Uterus (tissue), 4 donors: ENCODE measurements around the gene GRPR. TPM values are rescaled to one million over a fixed set of nuclear protein-coding genes. Genes with fewer than 3 reads are reported as not detected.
A peak's percentile ranks its signal among the peaks of the same experiment; 100 is the strongest.

Experiments
- DNase-seq, 2 donors: peaks; one replicate each; pipeline ENCODE4 v3.0.0-alpha.2; 2019 to 2020
- H3K27ac ChIP-seq, 2 donors: fragments of 200-600 bp; sonication (generic); 1 replicate in 1 of 2; 2 replicates in 1 of 2; pipeline ENCODE4 v1.5.1; 2016 to 2018
- H3K27me3 ChIP-seq, 2 donors: fragments of 200-600 bp; sonication (generic); one replicate each; pipeline ENCODE4 v1.5.1; 2018 to 2019; ENCODE audit warnings: control low read depth in 1 of 2
- H3K36me3 ChIP-seq, 2 donors: fragments of 200-600 bp; sonication (generic); one replicate each; pipeline ENCODE4 v1.5.1; 2019; ENCODE audit warnings: control low read depth in 1 of 2
- H3K4me1 ChIP-seq, 2 donors: fragments of 200-600 bp; sonication (generic); one replicate each; pipeline ENCODE4 v1.5.1; 2018 to 2019; ENCODE audit warnings: control low read depth in 1 of 2
- H3K4me3 ChIP-seq, 2 donors: fragments of 200-600 bp; sonication (generic); 1 replicate in 1 of 2; 2 replicates in 1 of 2; pipeline ENCODE4 v1.5.1; 2018 to 2019; ENCODE audit warnings: mild to moderate bottlenecking in 1 of 2
- H3K9me3 ChIP-seq, 2 donors: fragments of 200-600 bp; sonication (generic); one replicate each; pipeline ENCODE4 v1.5.1; 2019; ENCODE audit warnings: control low read depth in 1 of 2
- CTCF ChIP-seq, 4 experiments: fragments of 200-600 bp in 2 of 4; fragments of 450-650 bp in 2 of 4; sonication (generic) in 2 of 4; IDR thresholded peaks; one replicate each; pipeline ENCODE4 v1.5.1; 2016 to 2019; ENCODE audit warnings: antibody characterized with exemption in 4 of 4, mild to moderate bottlenecking in 2 of 4, moderate library complexity in 1 of 4
- POLR2A ChIP-seq, 2 donors: fragments of 450-650 bp; IDR thresholded peaks; one replicate each; pipeline ENCODE4 v1.6.1; 2016; ENCODE audit warnings: antibody characterized with exemption in 2 of 2, mild to moderate bottlenecking in 1 of 2, moderate library complexity in 1 of 2
- intact Hi-C: fragments of 100-400 bp; cut with DNase I; formaldehyde crosslinking; loops from one replicate; pipeline ENCODE4 v1.15.1; 2023; ENCODE audit warnings: low total_unique reads
- total RNA-seq, 4 donors: library from RNA; depleted of rRNA in 3 of 4; stranded (reverse); fragments of >200 nt in 3 of 4; gene quantifications; one replicate each; pipeline versions ENCODE4 v1.1.0 to v1.2.4, GENCODE V29; 2014 to 2023
- donor health status: DM: yes; HTN: yes; CAD: no.

GRPR gene
- total RNA-seq, 4 donors from 2014 or later = 0.48 to 0.77 (median 0.67) TPM; not detected in 1

GRCh38 chrX:16103625-16104024 lies 19.7 kb upstream of the GRPR start:
- no peaks in the 10 kb centered on the region for H3K27me3 ChIP-seq
- no peak overlapping the region for H3K4me3 ChIP-seq
- H3K9me3 ChIP-seq = no peaks in the 10 kb centered on the region
- intact Hi-C loops = no loop called here
- TF ChIP-seq CTCF (IDR thresholded peaks at IDR 0.05) = no peak
- no peak for TF ChIP-seq POLR2A (IDR thresholded peaks at IDR 0.05)
- H3K27ac ChIP-seq = no peak overlapping the region
- no peaks in the 10 kb centered on the region for H3K36me3 ChIP-seq
- no peaks in the 10 kb centered on the region for H3K4me1 ChIP-seq
- DNase-seq = no peak

- no peaks in the 10 kb centered on the region for H3K9me3 ChIP-seq
- no peaks in the 10 kb centered on the region for H3K36me3 ChIP-seq
- TF ChIP-seq POLR2A (IDR thresholded peaks at IDR 0.05) (no peak), CTCF (IDR thresholded peaks at IDR 0.05) (no peak)
- intact Hi-C loops = no loop called here
- no peaks in the 10 kb centered on the region for H3K4me1 ChIP-seq
- DNase-seq = no peak
- H3K27ac ChIP-seq = no peak overlapping the region
- H3K4me3 ChIP-seq = no peak overlapping the region
- no peaks in the 10 kb centered on the region for H3K27me3 ChIP-seq
Observed at GRCh38 chrX:16112428-16112827, 10.9 kb upstream of the GRPR start.

GRCh38 chrX:16113978-16114565 lies 9.3 kb upstream of the GRPR start:
- Histone ChIP-seq H3K27ac (no peak overlapping the region), H3K4me3 (no peak overlapping the region), H3K9me3 (no peaks in the 10 kb centered on the region), H3K27me3 (no peaks in the 10 kb centered on the region), H3K36me3 (no peaks in the 10 kb centered on the region), H3K4me1 (no peaks in the 10 kb centered on the region)
- intact Hi-C loops = no loop called here
- TF ChIP-seq POLR2A (IDR thresholded peaks at IDR 0.05) (no peak), CTCF (IDR thresholded peaks at IDR 0.05) (no peak)
- DNase-seq = no peak

GRCh38 chrX:16114611-16115010 lies 8.8 kb upstream of the GRPR start:
- Histone ChIP-seq H3K4me1 (no peaks in the 10 kb centered on the region), H3K27ac (no peak overlapping the region), H3K36me3 (no peaks in the 10 kb centered on the region), H3K4me3 (no peak overlapping the region), H3K27me3 (no peaks in the 10 kb centered on the region), H3K9me3 (no peaks in the 10 kb centered on the region)
- intact Hi-C loops = no loop called here
- no peak for TF ChIP-seq CTCF (IDR thresholded peaks at IDR 0.05)
- no peak for TF ChIP-seq POLR2A (IDR thresholded peaks at IDR 0.05)
- DNase-seq = no peak

- no peaks in the 10 kb centered on the region for H3K9me3 ChIP-seq
- H3K36me3 ChIP-seq = no peaks in the 10 kb centered on the region
- intact Hi-C loops = no loop called here
- H3K4me1 ChIP-seq = no peaks in the 10 kb centered on the region
- peak overlapping the region; percentile 43 to 62 for H3K27ac ChIP-seq
- H3K4me3 ChIP-seq = no peak overlapping the region
- TF ChIP-seq POLR2A (IDR thresholded peaks at IDR 0.05) = no peak
- no peak for TF ChIP-seq CTCF (IDR thresholded peaks at IDR 0.05)
- no peaks in the 10 kb centered on the region for H3K27me3 ChIP-seq
- DNase-seq = no peak
Observed at GRCh38 chrX:16119353-16120220, 3.8 kb upstream of the GRPR start.
